K562 (cell line): Measurements from ENCODE around the gene SLC6A6. TPM values are rescaled to one million over a fixed set of nuclear protein-coding genes. Genes with fewer than 3 reads are reported as not detected.
A peak's percentile ranks its signal among the peaks of the same experiment; 100 is the strongest.

Source experiments
- CC2D1A ChIP-seq: fragments of 450-650 bp; IDR thresholded peaks from 2 replicates; pipeline ENCODE4 v1.6.1; 2017; ENCODE audit warnings: mild to moderate bottlenecking
- ETV1 ChIP-seq: fragments of 450-650 bp; conservative IDR thresholded peaks from 2 replicates; pipeline ENCODE4 v1.6.1; 2016; ENCODE audit warnings: missing genetic modification characterization, control low read depth, low read depth, missing compliant biosample characterization
- ETV5 ChIP-seq: sonication (generic); formaldehyde crosslinking; IDR thresholded peaks from 2 replicates; pipeline ENCODE4 v1.4.0; 2020; ENCODE audit warnings: low read depth, mild to moderate bottlenecking, missing genetic modification reagents
- GABPB1 ChIP-seq: sonication (generic); formaldehyde crosslinking; IDR thresholded peaks from 2 replicates; pipeline ENCODE4 v1.8.0; 2022; ENCODE audit warnings: mild to moderate bottlenecking, missing genetic modification reagents
- HINFP ChIP-seq: fragments of 450-650 bp; conservative IDR thresholded peaks from 2 replicates; pipeline ENCODE4 v1.6.1; 2016; ENCODE audit warnings: missing genetic modification characterization, low read depth, mild to moderate bottlenecking, control low read depth, missing compliant biosample characterization
- IRF1 ChIP-seq: sonication (generic); formaldehyde crosslinking; IDR thresholded peaks from 2 replicates; pipeline ENCODE4 v1.8.0; 2022; ENCODE audit warnings: missing genetic modification reagents, mild to moderate bottlenecking, borderline replicate concordance
- MAFG ChIP-seq: fragments of 450-650 bp; conservative IDR thresholded peaks from 2 replicates; pipeline ENCODE4 v1.6.1; 2016; ENCODE audit warnings: missing genetic modification characterization, missing compliant biosample characterization
- MBD2 ChIP-seq: sonication (generic); IDR thresholded peaks from 2 replicates; pipeline ENCODE4 v1.6.1; 2016; ENCODE audit warnings: low read depth, borderline replicate concordance
- NR4A1 ChIP-seq, 2 experiments: fragments of 250-450 bp in 1 of 2; fragments of 450-650 bp in 1 of 2; sonication (Bioruptor Pico) in 1 of 2; IDR thresholded peaks; 2 replicates each; pipeline versions ENCODE4 v1.4.0 to v1.6.1; 2016 to 2020; ENCODE audit warnings: mild to moderate bottlenecking in 2 of 2, missing compliant biosample characterization in 1 of 2, missing genetic modification characterization in 1 of 2, moderate library complexity in 1 of 2
- PRMT5 ChIP-seq: sonication (generic); formaldehyde crosslinking; IDR thresholded peaks from 2 replicates; pipeline ENCODE4 v1.5.0; 2020; ENCODE audit warnings: missing genetic modification reagents
- RBFOX2 ChIP-seq: fragments of 200-400 bp; formaldehyde crosslinking; IDR thresholded peaks from 2 replicates; pipeline ENCODE4 v1.6.1; 2017; ENCODE audit warnings: low read depth, mild to moderate bottlenecking, low read length, moderate library complexity
- TAF15 ChIP-seq: fragments of 200-400 bp; formaldehyde crosslinking; IDR thresholded peaks from 2 replicates; pipeline ENCODE4 v1.6.1; 2017; ENCODE audit warnings: mild to moderate bottlenecking, low read depth, low read length, moderate library complexity
- ZKSCAN8 ChIP-seq: fragments of 200-800 bp; sonication (Bioruptor generic); IDR thresholded peaks from 2 replicates; pipeline ENCODE4 v1.6.1; 2016; ENCODE audit warnings: missing genetic modification characterization, missing compliant biosample characterization
- ZNF239 ChIP-seq: fragments of 250-450 bp; sonication (Bioruptor Pico); IDR thresholded peaks from 2 replicates; pipeline ENCODE4 v1.4.0; 2020; ENCODE audit warnings: mild to moderate bottlenecking
- ZNF77 ChIP-seq: fragments of 250-450 bp; sonication (Bioruptor Pico); IDR thresholded peaks from 2 replicates; pipeline ENCODE4 v1.5.0; 2020
- polyA plus RNA-seq, 8 experiments: library from polyadenylated mRNA; depleted of rRNA in 4 of 8; stranded (reverse) in 5 of 8; unstranded in 3 of 8; fragments of >200 nt; fragmentation: Nextera tagmentation in 2 of 8; fragmentation: Illumina TruSeq in 1 of 8; extraction: Ambion mirVana in 2 of 8; extraction: Trizol in 1 of 8; gene quantifications; 2 replicates each; pipeline versions ENCODE4 v1.2.1 to v1.2.3, GENCODE V29; 2011 to 2014; ENCODE audit warnings: inconsistent platforms in 1 of 8, missing spikeins in 1 of 8
- total RNA-seq, 7 experiments: library from RNA; depleted of rRNA in 6 of 7; stranded (reverse); fragments of >200 nt in 6 of 7; fragmentation: Illumina TruSeq in 2 of 7; extraction: Trizol in 2 of 7; gene quantifications; 2 replicates each; pipeline versions ENCODE4 v1.2.1 to v1.2.3, GENCODE V29; 2011 to 2021; ENCODE audit warnings: low replicate concordance in 1 of 7
- TF ChIP-seq, protein P1 (sequence below): fragments of 450-650 bp; IDR thresholded peaks from 2 replicates; pipeline ENCODE4 v1.6.1; 2018; ENCODE audit warnings: mild to moderate bottlenecking, low read depth; ENCODE audit not compliant: partially characterized antibody
- TF ChIP-seq, protein P2 (sequence below): fragments of 250-450 bp; sonication (Bioruptor Pico); IDR thresholded peaks from 2 replicates; pipeline ENCODE4 v1.5.0; 2021; ENCODE audit warnings: mild to moderate bottlenecking, borderline replicate concordance

SLC6A6 gene
- total and polyA plus RNA-seq, 9 of the 15 experiments (the other 6 are each of a cell fraction or from before 2014, with no cell fraction given): 12.3 to 203 (median 93.2) TPM

DNA sequence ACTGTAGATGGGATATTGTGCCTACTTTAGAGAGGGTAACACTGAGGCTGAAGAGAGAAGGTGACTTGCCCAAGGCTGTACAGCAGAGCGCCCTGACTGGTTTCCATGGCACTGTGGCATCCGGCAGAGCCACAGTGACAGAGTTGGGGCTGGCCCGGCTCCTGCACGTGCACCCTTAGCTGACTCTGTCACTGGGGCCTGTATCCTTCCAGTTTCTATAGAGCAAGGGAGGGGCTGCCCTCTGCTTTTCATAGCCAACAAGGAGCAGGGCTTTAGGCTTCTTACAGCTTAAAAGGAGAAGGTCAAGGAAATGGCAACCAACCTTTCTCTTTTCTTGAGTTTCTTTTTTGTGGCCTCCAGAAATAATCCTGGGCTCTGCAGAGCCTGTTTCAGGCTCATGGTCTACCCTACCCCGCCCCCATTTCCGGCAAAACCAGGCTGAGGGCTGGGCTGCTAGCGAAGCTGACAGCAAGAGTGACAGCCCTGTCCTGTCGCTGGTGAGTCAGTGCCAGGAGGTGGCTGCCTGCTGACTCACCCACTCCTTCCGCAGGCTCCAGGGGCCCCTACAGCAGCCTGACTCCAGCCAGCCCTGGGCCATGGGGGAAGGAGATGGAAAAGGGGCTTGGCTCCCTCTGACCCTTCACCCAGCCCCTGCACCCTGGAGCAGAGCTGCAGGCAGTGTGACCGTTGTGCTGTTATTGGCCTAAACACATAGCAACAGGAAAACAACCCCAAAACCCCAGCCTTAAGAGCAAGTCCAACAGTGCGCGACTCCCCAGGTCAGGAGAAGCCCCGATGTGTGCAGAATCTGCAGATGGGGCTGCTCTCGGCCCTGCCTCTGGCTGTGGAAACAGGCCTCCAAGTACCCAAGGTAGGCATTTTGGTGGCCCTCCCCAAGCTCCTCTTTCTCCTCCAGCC, 29.8 kb downstream of the SLC6A6 start (continued):
- TF ChIP-seq ZKSCAN8 (CRISPR knock-in tag) (0 out of 2 replicates have a peak, but pooled peaks have one; percentile 77), ZNF239 (CRISPR knock-in tag) (0 out of 2 replicates have a peak, but pooled peaks have one; percentile 17), MBD2 (no peak), MAFG (tag) (peak; percentile 83), ETV5 (peak; percentile 98; the same call in 1 of the 2 replicates), ZNF77 (CRISPR knock-in tag) (no peak), NR4A1 (CRISPR knock-in tag; IDR thresholded peaks at IDR 0.05) (peak; percentile 24; the same call in 1 of the 2 replicates), NR4A1 (tag; IDR thresholded peaks at IDR 0.05) (peak; percentile 47), HINFP (tag) (no peak), IRF1 (CRISPR knock-in tag) (no peak), GABPB1 (CRISPR knock-in tag) (peak; percentile 78; the same call in 1 of the 2 replicates), RBFOX2 (peak; percentile 60; the same call in 1 of the 2 replicates), PRMT5 (CRISPR knock-in tag) (no peak), TAF15 (no peak), CC2D1A (no peak), ETV1 (tag) (peak; percentile 97)
- TF ChIP-seq, protein P1, sequence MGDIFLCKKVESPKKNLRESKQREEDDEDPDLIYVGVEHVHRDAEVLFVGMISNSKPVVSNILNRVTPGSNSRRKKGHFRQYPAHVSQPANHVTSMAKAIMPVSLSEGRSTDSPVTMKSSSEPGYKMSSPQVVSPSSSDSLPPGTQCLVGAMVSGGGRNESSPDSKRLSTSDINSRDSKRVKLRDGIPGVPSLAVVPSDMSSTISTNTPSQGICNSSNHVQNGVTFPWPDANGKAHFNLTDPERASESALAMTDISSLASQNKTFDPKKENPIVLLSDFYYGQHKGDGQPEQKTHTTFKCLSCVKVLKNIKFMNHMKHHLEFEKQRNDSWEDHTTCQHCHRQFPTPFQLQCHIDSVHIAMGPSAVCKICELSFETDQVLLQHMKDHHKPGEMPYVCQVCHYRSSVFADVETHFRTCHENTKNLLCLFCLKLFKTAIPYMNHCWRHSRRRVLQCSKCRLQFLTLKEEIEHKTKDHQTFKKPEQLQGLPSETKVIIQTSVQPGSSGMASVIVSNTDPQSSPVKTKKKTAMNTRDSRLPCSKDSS: no peak
- TF ChIP-seq, protein P2, sequence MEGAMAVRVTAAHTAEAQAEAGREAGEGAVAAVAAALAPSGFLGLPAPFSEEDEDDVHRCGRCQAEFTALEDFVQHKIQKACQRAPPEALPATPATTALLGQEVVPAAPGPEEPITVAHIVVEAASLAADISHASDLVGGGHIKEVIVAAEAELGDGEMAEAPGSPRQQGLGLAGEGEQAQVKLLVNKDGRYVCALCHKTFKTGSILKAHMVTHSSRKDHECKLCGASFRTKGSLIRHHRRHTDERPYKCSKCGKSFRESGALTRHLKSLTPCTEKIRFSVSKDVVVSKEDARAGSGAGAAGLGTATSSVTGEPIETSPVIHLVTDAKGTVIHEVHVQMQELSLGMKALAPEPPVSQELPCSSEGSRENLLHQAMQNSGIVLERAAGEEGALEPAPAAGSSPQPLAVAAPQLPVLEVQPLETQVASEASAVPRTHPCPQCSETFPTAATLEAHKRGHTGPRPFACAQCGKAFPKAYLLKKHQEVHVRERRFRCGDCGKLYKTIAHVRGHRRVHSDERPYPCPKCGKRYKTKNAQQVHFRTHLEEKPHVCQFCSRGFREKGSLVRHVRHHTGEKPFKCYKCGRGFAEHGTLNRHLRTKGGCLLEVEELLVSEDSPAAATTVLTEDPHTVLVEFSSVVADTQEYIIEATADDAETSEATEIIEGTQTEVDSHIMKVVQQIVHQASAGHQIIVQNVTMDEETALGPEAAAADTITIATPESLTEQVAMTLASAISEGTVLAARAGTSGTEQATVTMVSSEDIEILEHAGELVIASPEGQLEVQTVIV (CRISPR knock-in tag): no peak
